Hepatic stellate cell (primary cell): ENCODE data around the gene MCTP1.

Experiments used
- DNase-seq: peaks from one replicate; pipeline ENCODE4 v3.0.0; 2011; ENCODE audit warnings: low spot score

The MCTP1 gene

GRCh38 chr5:94811331-94811730 is 473.6 kb downstream of the MCTP1 start:
- DNase-seq = no peak

DNA sequence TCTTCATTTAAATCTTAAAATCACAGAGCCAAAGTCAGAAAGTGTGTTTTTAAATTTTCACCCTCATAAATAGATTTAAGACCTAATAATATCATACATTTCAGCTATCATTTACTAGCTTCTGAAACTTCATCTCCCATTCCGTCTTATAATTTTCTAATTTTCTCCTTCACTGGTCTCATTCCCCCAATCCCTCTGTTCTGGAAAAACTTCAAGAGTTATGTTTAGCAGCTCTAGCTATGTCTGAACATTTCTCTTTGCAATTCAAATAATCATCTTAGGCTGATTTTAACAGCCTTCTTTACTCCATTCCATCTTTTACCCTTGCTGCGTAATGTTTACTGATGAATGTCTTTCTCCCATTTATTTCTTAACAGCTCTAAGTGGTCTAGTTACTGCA is 474.0 kb downstream of the MCTP1 start:
- DNase-seq = no peak

DNA sequence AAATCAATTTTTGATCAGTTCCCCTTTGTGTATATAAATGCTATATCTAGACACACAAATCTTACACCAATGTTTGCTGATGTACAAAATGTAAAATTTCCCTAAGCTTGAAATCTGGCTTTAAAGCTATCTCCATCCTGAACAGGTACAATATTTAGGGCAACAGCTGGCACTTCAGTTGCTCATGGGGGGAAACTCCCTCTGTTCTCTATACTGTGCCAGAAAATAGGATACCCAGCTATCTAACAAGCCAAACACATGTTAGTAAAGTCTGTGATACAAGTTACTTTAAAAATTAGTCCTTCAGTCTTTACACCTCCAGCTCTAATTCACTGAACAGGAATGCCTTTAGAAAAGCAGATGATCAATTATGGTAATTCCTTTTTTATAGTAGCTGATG is 474.6 kb downstream of the MCTP1 start:
- DNase-seq = no peak

DNA sequence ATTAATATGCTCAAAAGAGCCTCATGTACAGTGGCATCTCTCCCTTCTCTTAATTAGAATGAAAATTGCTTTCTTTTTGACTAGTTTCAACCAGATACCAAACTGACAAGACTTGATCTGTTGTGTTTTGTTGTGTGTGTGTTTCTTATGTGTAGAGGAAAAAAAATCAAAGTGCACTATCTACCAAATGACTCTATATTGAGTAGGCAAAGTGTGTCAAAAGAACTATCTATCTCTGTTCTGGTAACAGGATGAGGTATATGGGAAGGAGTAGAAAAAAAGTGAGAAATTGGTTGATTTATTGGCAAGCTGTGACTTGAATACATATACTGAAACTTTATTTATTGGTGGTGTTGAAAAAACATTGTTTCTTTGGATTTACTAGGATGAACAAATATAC is 476.4 kb downstream of the MCTP1 start:
- DNase-seq = no peak

- DNase-seq = no peak
These were observed 476.9 kb downstream of the MCTP1 start for GRCh38 chr5:94807985-94808384.

DNA sequence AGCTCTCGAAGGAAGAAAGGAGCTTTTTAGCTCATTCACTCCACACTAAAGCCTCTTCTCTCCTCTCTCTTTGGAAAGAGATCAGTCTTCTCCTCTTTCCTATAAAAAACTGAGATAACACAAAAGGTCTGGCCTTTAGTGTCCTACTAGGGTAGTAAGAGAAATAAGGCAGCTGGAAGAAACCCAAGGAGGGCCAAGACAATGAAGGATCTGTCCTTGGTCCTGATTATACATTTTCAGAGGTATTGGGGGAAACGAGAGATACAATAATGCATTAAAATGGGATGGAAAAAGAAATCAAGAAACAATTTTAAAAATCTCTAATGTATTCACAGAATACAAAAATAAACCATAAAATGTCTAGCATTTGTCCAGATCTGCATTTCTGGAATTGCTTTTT is 482.4 kb downstream of the MCTP1 start:
- no peak for DNase-seq

DNA sequence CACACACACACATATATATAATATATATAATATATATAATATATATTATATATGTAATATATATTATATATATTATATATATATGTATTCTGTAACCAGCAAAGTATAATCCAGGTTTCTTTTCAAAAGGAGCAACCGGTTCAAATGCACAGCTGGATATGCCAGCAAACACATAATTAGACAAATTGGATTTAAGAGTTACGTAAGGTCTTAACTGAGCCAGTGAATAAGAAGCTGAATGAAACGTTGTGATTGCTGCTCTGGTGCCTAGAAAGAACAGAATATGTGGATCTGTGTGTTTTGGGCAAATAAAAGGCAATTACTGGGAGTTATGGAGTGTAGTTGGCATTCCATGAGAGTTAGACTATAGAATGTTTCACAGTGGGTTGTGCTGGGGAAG is 488.3 kb downstream of the MCTP1 start:
- DNase-seq = no peak

GRCh38 chr5:94793816-94794198 is 491.1 kb downstream of the MCTP1 start:
- DNase-seq = peak; percentile 8

DNA sequence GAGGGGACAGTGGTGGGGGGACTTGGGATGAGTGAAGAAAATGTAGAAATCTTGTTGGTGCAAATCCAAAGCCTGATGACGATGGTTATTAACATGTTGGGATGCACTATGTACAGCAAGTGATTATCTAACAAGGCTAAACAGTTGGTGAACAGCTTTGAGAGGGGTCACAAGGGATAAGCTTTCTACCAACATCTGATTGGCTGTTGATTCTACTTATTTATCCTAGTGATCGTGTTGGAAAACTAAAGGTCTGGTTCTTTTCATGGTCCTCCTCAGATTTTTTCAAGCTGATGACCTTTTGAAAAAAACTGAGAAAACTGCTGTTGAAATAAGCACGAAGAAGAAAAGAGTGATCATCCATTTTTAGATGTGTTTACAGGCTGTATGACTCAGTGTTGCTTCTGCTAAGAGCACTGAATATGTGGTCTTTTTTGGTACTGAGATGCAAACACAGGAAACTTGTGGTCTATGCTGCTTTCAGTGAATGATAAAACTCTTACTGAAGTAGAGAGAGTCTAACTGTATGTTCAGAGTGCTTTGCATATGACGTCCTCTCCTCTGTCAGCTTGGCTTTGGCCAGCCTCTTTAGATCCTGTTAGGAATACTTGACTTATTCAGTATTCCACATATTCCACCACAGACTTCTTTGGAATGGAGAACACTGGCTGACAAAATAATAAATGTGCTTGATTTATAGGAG is 491.6 kb downstream of the MCTP1 start:
- DNase-seq = peak; percentile 31

- no peak for DNase-seq
These were observed 493.1 kb downstream of the MCTP1 start for GRCh38 chr5:94791829-94792228.

DNA sequence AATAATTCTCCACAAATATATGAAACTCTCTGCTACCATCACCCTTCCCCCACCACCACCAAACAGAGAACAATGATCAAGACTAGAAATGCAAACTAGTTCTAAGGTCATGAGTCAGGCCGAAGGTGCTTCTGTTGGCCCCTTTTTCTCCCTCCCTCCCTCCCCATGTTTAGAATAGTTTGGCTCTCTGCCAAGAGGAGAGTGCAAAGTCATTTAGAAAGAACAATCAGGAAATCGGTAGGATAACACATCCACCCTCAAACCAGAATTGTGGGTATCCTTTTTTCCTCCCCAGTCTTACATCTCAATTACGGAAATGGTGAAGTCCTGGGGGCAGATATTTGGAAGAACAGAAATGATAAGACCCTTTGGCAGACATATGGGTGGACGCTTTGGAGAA is 496.4 kb downstream of the MCTP1 start:
- no peak for DNase-seq

GRCh38 chr5:94784536-94785505 is 500.1 kb downstream of the MCTP1 start:
- DNase-seq = no peak

DNA sequence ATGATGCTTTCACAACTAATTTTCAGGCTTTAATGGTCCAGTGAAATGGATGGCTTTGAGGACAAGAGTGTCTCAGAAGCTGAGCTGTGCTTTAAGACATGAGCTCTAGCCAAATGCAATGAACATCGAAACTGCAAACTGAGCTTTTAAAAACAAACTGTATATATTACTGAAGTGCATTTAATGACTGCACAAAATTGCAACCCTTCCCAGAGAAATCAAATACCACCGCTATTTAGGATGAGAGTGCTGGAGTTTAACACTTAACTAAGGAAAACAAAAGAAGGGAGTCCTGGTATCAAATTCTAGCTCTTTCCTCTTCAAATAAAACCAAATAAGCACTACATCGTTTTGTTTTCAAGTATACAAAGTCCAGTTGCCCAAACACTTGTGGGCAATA is 502.5 kb downstream of the MCTP1 start:
- no peak for DNase-seq

- no peak for DNase-seq
These were observed 505.2 kb downstream of the MCTP1 start for GRCh38 chr5:94779684-94780083.

DNA sequence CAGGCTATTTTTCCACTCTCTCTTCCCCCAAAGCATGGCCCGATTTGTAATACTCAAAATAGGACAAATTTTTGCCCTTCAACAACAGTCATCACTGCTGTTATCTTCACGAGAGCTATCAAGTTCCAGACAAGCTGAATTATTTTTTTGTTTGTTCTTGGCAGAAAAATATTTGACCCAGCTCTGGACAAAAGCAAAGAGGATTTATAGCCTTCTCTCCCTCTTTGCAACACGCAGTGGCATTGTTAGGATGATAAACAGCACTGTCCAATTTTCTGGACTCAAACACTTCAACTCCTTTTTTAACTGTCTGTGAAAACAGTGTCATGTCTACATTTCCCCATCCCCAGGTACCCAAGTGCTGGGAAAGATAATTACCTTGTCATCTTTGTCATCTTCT is 506.2 kb downstream of the MCTP1 start:
- DNase-seq = no peak

- no peak for DNase-seq
These were observed 506.6 kb downstream of the MCTP1 start for GRCh38 chr5:94778299-94778698.

DNA sequence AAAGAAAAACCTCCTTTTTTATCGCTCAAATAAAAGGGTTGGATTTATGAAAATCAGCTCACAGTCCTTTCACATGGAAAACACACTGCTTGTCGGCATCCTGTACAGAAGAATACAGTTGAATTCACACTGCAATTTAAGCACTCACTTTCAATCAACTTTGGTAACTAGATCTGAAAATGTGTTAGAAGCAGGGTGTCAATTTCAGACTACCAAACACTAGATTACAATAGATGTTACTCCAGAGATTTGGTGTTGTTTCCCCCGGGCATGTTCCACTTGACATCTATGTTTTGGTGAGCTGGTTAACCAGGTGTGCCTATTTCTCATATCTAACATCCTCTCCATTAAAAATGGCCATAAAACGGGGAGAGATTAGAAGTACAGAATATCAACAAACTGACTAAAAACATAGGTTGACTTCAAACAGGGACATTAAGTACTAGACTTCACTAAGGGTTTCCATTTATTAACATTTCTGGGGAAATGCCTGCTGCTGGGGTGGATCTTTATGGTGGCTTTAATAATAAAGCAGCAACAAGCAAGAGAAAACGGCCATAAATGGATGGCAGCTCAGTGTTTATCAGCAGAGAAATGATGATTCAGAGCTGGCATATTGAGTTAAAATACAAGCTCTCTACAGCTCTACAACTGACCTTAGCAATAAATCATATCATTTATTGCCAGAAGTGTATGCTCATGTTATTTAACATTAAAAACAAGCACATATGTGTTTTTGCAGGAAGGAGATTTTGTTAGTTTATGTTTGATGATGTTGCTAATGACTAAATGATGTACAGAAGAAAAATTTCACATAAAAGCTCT is 507.6 kb downstream of the MCTP1 start:
- no peak for DNase-seq

DNA sequence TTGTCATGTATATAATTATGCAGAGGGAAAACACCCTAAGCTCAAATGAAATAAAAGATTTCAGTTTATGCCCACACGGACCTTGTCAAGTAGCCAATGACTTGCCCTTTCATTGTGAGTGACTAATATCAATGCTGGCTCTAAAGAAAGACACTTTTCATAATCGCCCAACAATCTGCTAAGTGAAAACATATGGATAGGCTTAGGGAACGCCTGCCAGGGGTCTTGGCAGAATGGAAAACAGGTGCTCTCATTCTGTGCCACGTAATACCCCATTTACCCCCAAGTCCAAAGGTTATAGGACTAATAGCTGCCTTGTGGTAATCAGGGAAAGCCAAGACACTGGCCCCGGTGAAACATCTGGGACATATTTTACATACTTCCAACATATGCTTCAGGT is 508.7 kb downstream of the MCTP1 start:
- no peak for DNase-seq

DNA sequence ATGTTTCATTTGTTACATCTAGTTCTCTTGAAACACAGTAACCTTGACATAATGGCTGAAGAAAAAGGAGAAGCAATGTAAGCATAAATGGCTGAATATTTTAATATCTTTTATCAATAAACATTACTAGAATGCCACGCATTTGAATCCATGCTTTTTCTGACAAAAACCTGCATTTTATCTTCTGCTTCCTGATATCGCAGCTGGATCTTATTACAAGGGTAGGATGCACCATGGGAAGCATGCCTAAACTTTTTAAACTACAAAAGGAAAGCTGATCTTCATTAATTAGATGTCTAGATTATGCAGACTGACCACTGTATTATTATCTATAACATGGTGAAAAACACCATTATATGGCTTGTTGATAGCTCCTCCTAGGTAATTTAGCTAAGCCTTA is 509.8 kb downstream of the MCTP1 start:
- DNase-seq = no peak

DNA sequence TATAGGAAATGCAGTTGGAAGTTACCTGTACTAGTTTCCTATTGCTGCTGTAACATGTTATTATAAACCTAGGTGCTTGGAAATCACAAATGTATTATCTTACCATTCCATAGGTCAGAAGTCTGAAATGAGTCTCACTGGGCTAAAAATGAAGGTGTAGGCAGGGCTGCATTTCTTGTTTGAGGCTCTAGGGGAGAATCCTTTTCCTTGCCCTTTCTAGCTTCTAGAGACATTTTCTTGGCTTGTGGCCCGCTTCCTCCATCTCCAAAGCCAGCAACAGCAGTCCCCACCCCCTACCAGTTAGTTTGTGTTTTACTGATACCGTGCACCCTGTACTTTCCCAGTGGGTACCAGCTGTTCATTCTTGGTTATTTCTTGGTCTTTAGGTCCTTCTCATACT is 513.2 kb downstream of the MCTP1 start:
- no peak for DNase-seq

DNA sequence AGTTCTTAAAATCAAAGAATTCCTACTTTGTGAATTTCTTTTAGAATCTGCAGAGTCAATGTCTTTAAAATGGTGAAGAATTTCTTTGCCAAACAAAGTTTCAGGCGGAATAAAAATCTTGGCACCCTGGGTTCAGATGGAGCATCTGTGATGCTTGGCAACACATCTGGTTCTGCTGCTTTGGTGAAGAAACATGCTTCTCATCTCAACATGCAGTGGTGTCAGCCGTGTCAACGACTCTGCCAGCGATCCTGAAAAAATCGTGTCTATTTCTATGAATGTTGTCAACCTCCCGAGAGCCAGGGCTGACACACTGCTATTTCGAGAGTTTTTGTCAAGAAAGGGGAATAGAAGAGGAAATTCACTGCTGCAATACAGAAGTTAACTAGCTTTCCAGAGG is 514.9 kb downstream of the MCTP1 start:
- DNase-seq = no peak

- no peak for DNase-seq
These were observed 523.1 kb downstream of the MCTP1 start for GRCh38 chr5:94761786-94762185.

DNA sequence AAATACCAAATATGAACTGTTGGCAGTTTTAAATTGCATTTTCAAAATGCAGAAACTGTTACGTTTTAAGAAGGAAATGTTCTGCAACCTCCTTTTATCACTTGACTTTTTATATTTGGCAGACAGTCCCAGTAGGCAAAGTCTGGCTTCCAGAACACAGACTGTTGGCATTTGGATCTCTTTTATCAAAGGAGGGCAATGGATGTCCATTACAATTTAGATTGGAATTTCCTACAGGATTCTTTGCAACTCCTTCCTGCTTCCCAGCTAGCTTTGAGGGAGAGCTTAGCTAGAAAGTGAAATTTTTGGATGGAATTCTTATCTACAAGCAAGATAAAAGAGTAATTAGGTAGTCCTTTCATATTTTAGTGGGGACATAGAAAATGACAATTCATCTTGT is 523.8 kb downstream of the MCTP1 start:
- no peak for DNase-seq
